ENCODE results near the gene MLLT11.
"Not testable (repeated sequence)": the region's sequence is repeated elsewhere in the genome, so short reads cannot be mapped to it uniquely, and the experiment has no call there.

The MLLT11 gene

GRCh38 chr1:151058692-151059091, 1.5 kb upstream of the MLLT11 start:
- FAIRE-seq = no peak

GRCh38 chr1:151059109-151060006, 839 bp upstream of the MLLT11 start, which contains the start of gene CDC42SE1:
TSS of gene CDC42SE1 (minus strand) at chr1:151059622. CDS start at chr1:151055730, 3,892 bp downstream.
- FAIRE-seq = no peak

- no peak for FAIRE-seq
Observed at GRCh38 chr1:151060657-151061421, 642 bp downstream of the MLLT11 start.

GRCh38 chr1:151061704-151062103, 1.5 kb downstream of the MLLT11 start:
- no peak for FAIRE-seq

GRCh38 chr1:151062741-151063371, 2.7 kb downstream of the MLLT11 start:
- no peak for FAIRE-seq

DNA sequence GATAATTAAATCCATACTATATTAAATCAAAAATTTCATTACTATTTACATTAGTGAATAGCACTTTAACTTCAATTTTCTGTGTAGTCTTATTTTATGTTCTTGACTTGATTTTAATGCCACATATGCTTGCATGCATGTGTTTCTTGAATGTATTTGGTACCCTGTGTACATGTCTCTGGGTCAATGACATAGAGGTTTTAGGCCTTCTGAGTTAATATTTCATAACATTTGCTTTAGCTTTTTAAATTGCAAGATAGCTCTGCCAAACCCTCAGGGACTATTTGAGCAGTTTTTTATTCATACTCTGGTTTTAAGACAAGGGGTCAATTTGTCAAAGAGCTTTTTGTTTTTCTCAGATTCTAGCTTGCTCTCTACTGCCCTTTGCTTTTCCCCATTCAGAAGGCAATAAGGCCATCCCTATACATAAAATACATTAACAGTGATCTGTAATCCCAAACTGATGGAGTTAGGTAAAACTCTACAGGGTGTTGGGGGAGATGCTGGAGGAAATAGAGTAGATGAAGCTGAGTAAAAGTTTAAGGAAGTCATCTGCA, 5.0 kb downstream of the MLLT11 start:
- FAIRE-seq = no peak

- FAIRE-seq = no peak
Observed at GRCh38 chr1:151067185-151067584, 7.0 kb downstream of the MLLT11 start.

DNA sequence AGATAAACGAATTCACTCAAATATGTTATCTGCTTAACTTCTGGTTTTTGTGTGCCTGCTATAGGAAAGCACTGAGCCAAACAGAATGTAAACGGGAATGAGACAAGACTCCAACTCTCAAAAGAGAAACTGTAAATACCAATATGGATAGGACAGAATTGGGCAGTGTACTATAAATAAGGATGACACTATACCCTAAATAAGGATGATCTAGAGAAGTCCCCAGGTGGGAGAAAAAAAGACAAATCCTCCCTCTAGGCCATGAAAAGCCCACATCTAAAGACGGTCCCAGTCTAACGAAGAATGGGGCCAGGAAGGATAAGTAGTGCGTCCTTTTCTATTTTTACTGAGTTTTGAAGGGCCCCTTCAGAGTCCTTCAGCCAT, 8.9 kb downstream of the MLLT11 start:
- no peak for FAIRE-seq

DNA sequence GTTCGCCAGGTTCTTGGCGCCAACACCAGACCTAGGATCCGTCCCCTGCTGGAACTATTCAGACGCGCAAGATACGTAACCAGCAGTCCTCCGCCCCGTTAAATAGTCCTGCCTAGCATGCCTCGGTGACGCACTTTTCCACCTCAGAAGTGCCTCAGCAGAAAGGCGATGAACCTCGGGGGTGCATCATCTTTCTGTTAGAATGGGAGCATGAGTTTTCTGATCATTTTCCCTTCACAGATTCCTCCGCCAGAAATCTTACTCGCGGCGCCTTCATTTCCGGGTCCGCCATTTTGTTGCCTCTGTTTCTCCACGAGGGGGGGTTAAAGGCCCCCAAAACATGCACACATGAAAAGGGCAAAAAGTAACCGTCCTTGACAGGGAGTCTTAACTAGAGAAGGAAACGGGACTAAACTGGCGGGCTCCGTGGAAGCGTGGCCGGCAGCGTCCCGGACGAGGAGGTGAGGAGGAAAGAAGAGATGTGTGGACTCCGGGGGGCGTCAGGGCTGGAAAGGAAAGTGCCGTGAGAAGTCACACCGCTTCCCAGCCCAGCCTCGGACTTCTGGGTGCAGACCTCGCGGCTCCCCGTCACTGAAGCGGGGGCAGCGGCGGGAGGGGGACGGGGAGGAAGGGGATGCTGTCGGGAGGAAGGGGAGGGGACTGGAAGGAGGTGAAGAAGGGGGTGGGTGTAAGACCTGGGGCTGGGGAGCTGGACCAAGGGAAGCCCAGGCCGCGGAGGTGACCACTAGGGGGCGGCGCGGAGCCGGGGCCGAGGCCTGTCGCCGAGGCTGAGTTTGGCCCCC, 10.5 kb downstream of the MLLT11 start, which contains the start of gene GABPB2:
Gene GABPB2, plus strand, starts transcription at position 288 of the 803 bp plus-strand sequence. CDS start 17,429 bp downstream, outside the sequence.
- FAIRE-seq = no peak

DNA sequence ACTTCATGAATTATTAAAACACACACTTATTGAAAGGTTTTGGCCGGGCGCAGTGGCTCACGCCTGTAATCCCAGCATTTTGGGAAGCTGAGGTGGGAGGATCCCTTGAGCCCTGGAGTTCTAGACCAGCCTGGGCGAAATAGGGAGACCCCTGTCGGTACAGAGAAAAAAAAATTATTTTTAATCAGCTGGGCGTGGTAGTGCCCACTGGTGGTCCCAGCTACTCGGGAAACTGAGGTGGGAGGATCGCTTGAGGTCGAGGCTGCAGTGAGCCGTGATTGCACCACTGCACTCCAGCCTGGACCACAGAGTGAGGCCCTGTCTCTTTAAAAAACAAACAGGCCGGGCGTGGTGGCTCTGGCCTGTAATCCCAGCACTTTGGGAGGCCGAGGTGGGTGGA, 12.0 kb downstream of the MLLT11 start:
- no peak for FAIRE-seq

DNA sequence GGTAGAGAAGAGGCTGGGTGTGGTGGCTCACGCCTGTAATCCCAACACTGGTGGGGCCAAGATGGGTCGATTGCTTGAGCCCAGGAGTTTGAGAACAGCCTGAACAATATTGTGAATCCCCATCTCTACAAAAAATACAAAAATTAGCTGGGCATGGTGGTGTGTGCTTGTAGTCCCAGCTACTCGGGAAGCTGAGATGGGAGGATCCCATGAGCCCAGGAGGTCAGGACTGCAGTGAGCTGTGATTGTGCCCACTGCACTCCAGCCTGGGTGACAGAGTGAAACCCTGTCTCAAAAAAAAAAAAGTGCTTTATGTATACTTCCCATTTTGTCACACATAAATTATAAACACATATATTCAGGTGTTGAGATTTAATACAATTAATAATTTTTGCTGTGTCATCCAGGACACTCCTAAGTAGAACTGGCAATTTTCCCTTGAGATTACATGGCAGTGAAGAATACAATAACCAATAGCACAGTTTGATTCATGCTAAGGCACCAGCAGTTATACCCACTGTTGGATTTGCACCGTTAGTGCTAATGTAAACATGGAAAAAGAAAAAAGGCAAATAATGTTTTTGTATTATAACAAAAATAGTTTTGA, 25.9 kb downstream of the MLLT11 start:
- FAIRE-seq = no peak

GRCh38 chr1:151097426-151097825, 37.2 kb downstream of the MLLT11 start:
- FAIRE-seq = not testable (repeated sequence)

DNA sequence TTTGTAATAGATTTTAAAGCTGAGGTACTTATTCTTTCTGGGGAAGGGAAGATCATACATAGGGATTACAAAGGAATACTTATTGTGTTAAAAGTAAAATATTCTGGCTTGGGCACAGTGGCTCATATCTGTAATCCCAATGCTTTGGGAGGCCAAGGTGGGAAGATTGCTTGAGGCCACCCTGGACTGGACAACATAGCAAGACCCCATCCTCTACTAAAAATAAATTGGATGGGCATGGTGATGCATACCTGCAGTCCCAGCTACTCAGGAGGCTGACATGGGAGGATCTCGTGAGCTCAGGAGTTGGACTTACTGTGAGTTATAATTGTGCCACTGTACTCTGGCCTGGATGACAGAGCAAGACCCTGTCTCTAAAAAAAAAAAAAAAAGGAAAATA, 37.9 kb downstream of the MLLT11 start:
- no peak for FAIRE-seq

- no peak for FAIRE-seq
Observed at GRCh38 chr1:151104630-151105029, 44.4 kb downstream of the MLLT11 start.

DNA sequence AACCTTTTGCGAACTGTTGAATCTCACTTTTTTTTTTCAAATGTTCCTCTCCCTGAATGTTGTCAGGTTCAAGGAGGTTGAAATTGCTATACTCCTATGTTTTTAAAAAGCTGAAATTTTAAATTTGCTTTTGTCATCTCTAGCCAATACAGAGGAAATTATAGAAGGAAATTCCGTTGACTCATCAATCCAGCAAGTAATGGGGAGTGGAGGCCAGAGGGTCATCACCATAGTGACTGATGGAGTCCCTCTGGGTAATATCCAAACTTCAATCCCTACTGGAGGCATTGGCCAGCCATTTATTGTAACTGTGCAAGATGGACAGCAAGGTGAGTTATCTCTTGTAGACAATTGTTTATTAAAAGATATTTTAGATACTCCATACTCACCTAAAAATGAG, 46.7 kb downstream of the MLLT11 start:
- no peak for FAIRE-seq

- FAIRE-seq = no peak
Observed at GRCh38 chr1:151108331-151108730, 48.1 kb downstream of the MLLT11 start.

- no peak for FAIRE-seq
Observed at GRCh38 chr1:151113877-151114276, 53.7 kb downstream of the MLLT11 start.
